ENCODE data around the gene AASS. TPM values are rescaled to one million over a fixed set of nuclear protein-coding genes. Genes with fewer than 3 reads are reported as not detected.

AASS gene
- polyA plus RNA-seq, 1 experiment = 16.1 TPM

GRCh38 chr7:122027058-122027457 is 117.0 kb downstream of the AASS start:
- TF ChIP-seq CTCF (IDR thresholded peaks at IDR 0.05; ENCODE audit: low read depth, low read length) = no peak
- ChIA-PET CTCF (no interaction called here), POLR2A (no interaction called here)
- Histone ChIP-seq H3K4me3 (ENCODE audit: low read depth, low read length) (no peak overlapping the region), H3K9me3 (ENCODE audit: control insufficient read depth, insufficient read depth, low read length) (no peaks in the 10 kb centered on the region), H3K27me3 (ENCODE audit: control insufficient read depth, insufficient read depth, low read length) (no peaks in the 10 kb centered on the region), H3K27ac (ENCODE audit: low read depth, low read length) (no peak overlapping the region)
- DNase-seq (ENCODE audit: low read depth, low spot score) = no peak

Small RNA genes lying within 50 kb of the gene (small RNA-seq; reads per million reads assigned to genes)
- gene RNU7-154P (ENCODE audit: insufficient read length, low read depth) = not detected

Other genes with a start within 250 kb of the AASS start
- not detected in 2 replicates for gene FEZF1, start 160.5 kb upstream of the AASS start, polyA plus RNA-seq (2011; rRNA removed)

All from AG04450 (cell line).